ENCODE results near the gene COLEC12. TPM values are rescaled to one million over a fixed set of nuclear protein-coding genes. Genes with fewer than 3 reads are reported as not detected.

Gene COLEC12
- polyA plus RNA-seq, 1 donor (not counting 4 experiments of a cell fraction or from before 2014, with no cell fraction given): not detected

DNA sequence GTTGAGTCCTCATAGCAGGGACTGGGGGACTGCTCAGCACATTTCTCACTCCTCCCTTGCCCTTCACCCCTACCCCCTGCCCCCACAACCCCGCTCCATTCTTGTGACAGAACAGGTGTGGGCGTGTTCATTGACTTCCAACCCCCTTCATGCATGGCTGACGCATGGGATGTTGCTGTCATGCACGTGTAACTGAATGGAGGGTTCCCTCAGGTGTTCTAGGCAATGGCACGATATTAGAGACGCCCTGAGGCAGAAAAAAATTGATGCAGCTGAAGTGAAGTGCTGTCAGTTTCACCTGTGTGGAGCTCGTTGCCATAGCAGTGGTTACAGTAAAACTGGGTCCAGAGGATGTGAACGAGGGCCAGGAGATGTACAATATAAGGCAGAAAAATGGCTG, 226.2 kb downstream of the COLEC12 start:
- no peak overlapping the region for H2AFZ ChIP-seq (ENCODE audit: control insufficient read depth, low read length)
- no peaks in the 10 kb centered on the region for H3K9me3 ChIP-seq (ENCODE audit: control insufficient read depth, low read depth, low read length)
- H3K36me3 ChIP-seq (ENCODE audit: control insufficient read depth in 2 of 2, extremely low read depth in 1 of 2, insufficient read depth in 2 of 2, low read length in 2 of 2): no peaks in the 10 kb centered on the region
- dilution Hi-C loops (cut with MboI; ENCODE audit: extremely low pct_ligation_motif_present, low sequenced_read_pairs): no loop called here
- no peak for FAIRE-seq
- H4K20me1 ChIP-seq (ENCODE audit: control insufficient read depth, extremely low read depth, insufficient read depth, low read length): no peaks in the 10 kb centered on the region
- H3K9ac ChIP-seq (ENCODE audit: control insufficient read depth, extremely low read depth, insufficient read depth, low read length): no peak overlapping the region
- no peaks in the 10 kb centered on the region for H3K79me2 ChIP-seq (ENCODE audit: control insufficient read depth, insufficient read depth, low read length)
- H3K9me1 ChIP-seq (ENCODE audit: control insufficient read depth, extremely low read depth, insufficient read depth, low read length): no peaks in the 10 kb centered on the region
- TF ChIP-seq, protein P1, sequence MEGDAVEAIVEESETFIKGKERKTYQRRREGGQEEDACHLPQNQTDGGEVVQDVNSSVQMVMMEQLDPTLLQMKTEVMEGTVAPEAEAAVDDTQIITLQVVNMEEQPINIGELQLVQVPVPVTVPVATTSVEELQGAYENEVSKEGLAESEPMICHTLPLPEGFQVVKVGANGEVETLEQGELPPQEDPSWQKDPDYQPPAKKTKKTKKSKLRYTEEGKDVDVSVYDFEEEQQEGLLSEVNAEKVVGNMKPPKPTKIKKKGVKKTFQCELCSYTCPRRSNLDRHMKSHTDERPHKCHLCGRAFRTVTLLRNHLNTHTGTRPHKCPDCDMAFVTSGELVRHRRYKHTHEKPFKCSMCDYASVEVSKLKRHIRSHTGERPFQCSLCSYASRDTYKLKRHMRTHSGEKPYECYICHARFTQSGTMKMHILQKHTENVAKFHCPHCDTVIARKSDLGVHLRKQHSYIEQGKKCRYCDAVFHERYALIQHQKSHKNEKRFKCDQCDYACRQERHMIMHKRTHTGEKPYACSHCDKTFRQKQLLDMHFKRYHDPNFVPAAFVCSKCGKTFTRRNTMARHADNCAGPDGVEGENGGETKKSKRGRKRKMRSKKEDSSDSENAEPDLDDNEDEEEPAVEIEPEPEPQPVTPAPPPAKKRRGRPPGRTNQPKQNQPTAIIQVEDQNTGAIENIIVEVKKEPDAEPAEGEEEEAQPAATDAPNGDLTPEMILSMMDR (optimal IDR thresholded peaks at IDR 0.05 in 1 of 3, IDR thresholded peaks at IDR 0.05 in 1 of 3, conservative IDR thresholded peaks at IDR 0.05 in 1 of 3; ENCODE audit: extremely low read depth in 1 of 3, insufficient read depth in 2 of 3, low read length in 3 of 3): no peak
- TF ChIP-seq EZH2 (IDR thresholded peaks at IDR 0.05; ENCODE audit: low read length): no peak
- peaks cover 12% of the 10 kb centered on the region for H3K4me1 ChIP-seq (ENCODE audit: control insufficient read depth, extremely low read depth, insufficient read depth, low read length)
- no peaks in the 10 kb centered on the region for H3K27me3 ChIP-seq (ENCODE audit: control insufficient read depth, extremely low read depth, insufficient read depth, low read length)
- H3K4me2 ChIP-seq (ENCODE audit: control insufficient read depth, extremely low read depth, insufficient read depth, low read depth, low read length): no peak overlapping the region
- no peak overlapping the region for H3K27ac ChIP-seq (ENCODE audit: control insufficient read depth, insufficient read depth, low read length)
- no peak for DNase-seq (ENCODE audit: low read depth, low spot score)
- H3K4me3 ChIP-seq (ENCODE audit: control insufficient read depth in 2 of 3, extremely low read depth in 1 of 3, insufficient read depth in 2 of 3, low read depth in 1 of 3, low read length in 3 of 3): no peak overlapping the region

- DNase-seq (ENCODE audit: low read depth, low spot score): no peak
- peaks cover 17% of the 10 kb centered on the region for H3K4me1 ChIP-seq (ENCODE audit: control insufficient read depth, extremely low read depth, insufficient read depth, low read length)
- no peak overlapping the region for H3K4me3 ChIP-seq (ENCODE audit: control insufficient read depth in 2 of 3, extremely low read depth in 1 of 3, insufficient read depth in 2 of 3, low read depth in 1 of 3, low read length in 3 of 3)
- no peaks in the 10 kb centered on the region for H3K9me1 ChIP-seq (ENCODE audit: control insufficient read depth, extremely low read depth, insufficient read depth, low read length)
- H3K4me2 ChIP-seq (ENCODE audit: control insufficient read depth, extremely low read depth, insufficient read depth, low read depth, low read length): no peak overlapping the region
- no peaks in the 10 kb centered on the region for H3K9me3 ChIP-seq (ENCODE audit: control insufficient read depth, low read depth, low read length)
- no peak overlapping the region for H3K9ac ChIP-seq (ENCODE audit: control insufficient read depth, extremely low read depth, insufficient read depth, low read length)
- no peak overlapping the region for H3K27ac ChIP-seq (ENCODE audit: control insufficient read depth, insufficient read depth, low read length)
- H3K27me3 ChIP-seq (ENCODE audit: control insufficient read depth, extremely low read depth, insufficient read depth, low read length): no peaks in the 10 kb centered on the region
- no peaks in the 10 kb centered on the region for H3K36me3 ChIP-seq (ENCODE audit: control insufficient read depth in 2 of 2, extremely low read depth in 1 of 2, insufficient read depth in 2 of 2, low read length in 2 of 2)
- peaks cover 5% of the 10 kb centered on the region for H3K79me2 ChIP-seq (ENCODE audit: control insufficient read depth, insufficient read depth, low read length)
- dilution Hi-C loops (cut with MboI; ENCODE audit: extremely low pct_ligation_motif_present, low sequenced_read_pairs): no loop called here
- TF ChIP-seq EZH2 (IDR thresholded peaks at IDR 0.05; ENCODE audit: low read length): no peak
- TF ChIP-seq, protein P1 (optimal IDR thresholded peaks at IDR 0.05 in 1 of 3, IDR thresholded peaks at IDR 0.05 in 1 of 3, conservative IDR thresholded peaks at IDR 0.05 in 1 of 3; ENCODE audit: extremely low read depth in 1 of 3, insufficient read depth in 2 of 3, low read length in 3 of 3): no peak
- no peak overlapping the region for H2AFZ ChIP-seq (ENCODE audit: control insufficient read depth, low read length)
- no peaks in the 10 kb centered on the region for H4K20me1 ChIP-seq (ENCODE audit: control insufficient read depth, extremely low read depth, insufficient read depth, low read length)
- FAIRE-seq: no peak
Observed at GRCh38 chr18:273525-273924, 227.0 kb downstream of the COLEC12 start.

Measured in keratinocyte (primary cell).